H1 (cell line): ENCODE data around the gene CLIP3. TPM values are rescaled to one million over a fixed set of nuclear protein-coding genes. Genes with fewer than 3 reads are reported as not detected.

Experiments
- EGR1 ChIP-seq: IDR thresholded peaks from 2 replicates; pipeline ENCODE4 v1.6.1; 2011; ENCODE audit warnings: low read depth, low read length, borderline replicate concordance
- EZH2 ChIP-seq: fragments of 200-600 bp; sonication (generic); IDR thresholded peaks from 2 replicates; pipeline ENCODE4 v1.7.1; 2012; ENCODE audit warnings: low read depth, mild to moderate bottlenecking, moderate library complexity, low read length, inconsistent platforms; ENCODE audit not compliant: severe bottlenecking
- RAD21 ChIP-seq, 2 experiments: IDR thresholded peaks in 1 of 2; conservative IDR thresholded peaks in 1 of 2; 2 replicates each; pipeline ENCODE4 v1.6.1; 2011; ENCODE audit warnings: low read depth in 2 of 2, low read length in 2 of 2, improper control_type of control experiment in 1 of 2, inconsistent platforms in 1 of 2, mild to moderate bottlenecking in 1 of 2, moderate library complexity in 1 of 2
- polyA plus RNA-seq, 7 experiments: library from polyadenylated mRNA; depleted of rRNA in 3 of 7; stranded (reverse) in 5 of 7; unstranded in 2 of 7; fragments of >200 nt in 5 of 7; fragments of 200-250 nt in 2 of 7; gene quantifications; 1 replicate in 5 of 7; 2 replicates in 1 of 7; 4 replicates in 1 of 7; pipeline versions ENCODE4 v1.2.1 to v1.2.3, GENCODE V29; 2011 to 2013; ENCODE audit warnings: missing spikeins in 2 of 7, mixed read lengths in 2 of 7
- total RNA-seq: library from RNA; stranded (reverse); fragmentation: NEBNext Ultra II Directional; extraction: Animal tissue kit (Norgen Biotek cat#: 25700); gene quantifications from 2 replicates; pipeline ENCODE4 v1.2.1, GENCODE V29; 2021
- TF ChIP-seq, protein P1 (sequence below): fragments of 300-600 bp; sonication (generic); IDR thresholded peaks from 2 replicates; pipeline ENCODE4 v1.7.1; 2012; ENCODE audit warnings: low read length, moderate library complexity, mild to moderate bottlenecking, inconsistent platforms; ENCODE audit not compliant: insufficient replicate concordance

The CLIP3 gene
- total and polyA plus RNA-seq, 2 of the 8 experiments (the other 6 are each of a cell fraction or from before 2014, with no cell fraction given) = 5.9 to 21.7 TPM

DNA sequence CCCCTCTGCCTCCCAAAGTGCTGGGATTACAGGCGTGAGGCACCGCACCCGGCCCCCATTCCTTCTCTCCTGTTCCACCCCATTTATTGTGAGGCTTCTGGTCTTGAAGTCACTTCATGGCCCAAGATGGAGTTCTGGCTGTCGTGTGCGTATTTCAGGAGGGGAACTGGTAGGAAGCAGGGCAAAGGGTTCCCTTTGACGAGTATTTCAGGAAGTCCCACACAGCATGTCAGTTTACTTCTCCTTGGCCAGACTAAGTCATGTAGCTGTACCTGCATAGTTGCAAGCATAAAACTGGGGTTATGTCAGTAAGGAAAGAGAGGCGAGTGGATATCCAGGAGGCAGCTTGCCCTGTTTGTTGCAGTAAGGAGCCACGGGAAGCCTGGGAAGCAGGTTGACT lies 32.2 kb upstream of the CLIP3 start (continued):
- TF ChIP-seq, protein P1, sequence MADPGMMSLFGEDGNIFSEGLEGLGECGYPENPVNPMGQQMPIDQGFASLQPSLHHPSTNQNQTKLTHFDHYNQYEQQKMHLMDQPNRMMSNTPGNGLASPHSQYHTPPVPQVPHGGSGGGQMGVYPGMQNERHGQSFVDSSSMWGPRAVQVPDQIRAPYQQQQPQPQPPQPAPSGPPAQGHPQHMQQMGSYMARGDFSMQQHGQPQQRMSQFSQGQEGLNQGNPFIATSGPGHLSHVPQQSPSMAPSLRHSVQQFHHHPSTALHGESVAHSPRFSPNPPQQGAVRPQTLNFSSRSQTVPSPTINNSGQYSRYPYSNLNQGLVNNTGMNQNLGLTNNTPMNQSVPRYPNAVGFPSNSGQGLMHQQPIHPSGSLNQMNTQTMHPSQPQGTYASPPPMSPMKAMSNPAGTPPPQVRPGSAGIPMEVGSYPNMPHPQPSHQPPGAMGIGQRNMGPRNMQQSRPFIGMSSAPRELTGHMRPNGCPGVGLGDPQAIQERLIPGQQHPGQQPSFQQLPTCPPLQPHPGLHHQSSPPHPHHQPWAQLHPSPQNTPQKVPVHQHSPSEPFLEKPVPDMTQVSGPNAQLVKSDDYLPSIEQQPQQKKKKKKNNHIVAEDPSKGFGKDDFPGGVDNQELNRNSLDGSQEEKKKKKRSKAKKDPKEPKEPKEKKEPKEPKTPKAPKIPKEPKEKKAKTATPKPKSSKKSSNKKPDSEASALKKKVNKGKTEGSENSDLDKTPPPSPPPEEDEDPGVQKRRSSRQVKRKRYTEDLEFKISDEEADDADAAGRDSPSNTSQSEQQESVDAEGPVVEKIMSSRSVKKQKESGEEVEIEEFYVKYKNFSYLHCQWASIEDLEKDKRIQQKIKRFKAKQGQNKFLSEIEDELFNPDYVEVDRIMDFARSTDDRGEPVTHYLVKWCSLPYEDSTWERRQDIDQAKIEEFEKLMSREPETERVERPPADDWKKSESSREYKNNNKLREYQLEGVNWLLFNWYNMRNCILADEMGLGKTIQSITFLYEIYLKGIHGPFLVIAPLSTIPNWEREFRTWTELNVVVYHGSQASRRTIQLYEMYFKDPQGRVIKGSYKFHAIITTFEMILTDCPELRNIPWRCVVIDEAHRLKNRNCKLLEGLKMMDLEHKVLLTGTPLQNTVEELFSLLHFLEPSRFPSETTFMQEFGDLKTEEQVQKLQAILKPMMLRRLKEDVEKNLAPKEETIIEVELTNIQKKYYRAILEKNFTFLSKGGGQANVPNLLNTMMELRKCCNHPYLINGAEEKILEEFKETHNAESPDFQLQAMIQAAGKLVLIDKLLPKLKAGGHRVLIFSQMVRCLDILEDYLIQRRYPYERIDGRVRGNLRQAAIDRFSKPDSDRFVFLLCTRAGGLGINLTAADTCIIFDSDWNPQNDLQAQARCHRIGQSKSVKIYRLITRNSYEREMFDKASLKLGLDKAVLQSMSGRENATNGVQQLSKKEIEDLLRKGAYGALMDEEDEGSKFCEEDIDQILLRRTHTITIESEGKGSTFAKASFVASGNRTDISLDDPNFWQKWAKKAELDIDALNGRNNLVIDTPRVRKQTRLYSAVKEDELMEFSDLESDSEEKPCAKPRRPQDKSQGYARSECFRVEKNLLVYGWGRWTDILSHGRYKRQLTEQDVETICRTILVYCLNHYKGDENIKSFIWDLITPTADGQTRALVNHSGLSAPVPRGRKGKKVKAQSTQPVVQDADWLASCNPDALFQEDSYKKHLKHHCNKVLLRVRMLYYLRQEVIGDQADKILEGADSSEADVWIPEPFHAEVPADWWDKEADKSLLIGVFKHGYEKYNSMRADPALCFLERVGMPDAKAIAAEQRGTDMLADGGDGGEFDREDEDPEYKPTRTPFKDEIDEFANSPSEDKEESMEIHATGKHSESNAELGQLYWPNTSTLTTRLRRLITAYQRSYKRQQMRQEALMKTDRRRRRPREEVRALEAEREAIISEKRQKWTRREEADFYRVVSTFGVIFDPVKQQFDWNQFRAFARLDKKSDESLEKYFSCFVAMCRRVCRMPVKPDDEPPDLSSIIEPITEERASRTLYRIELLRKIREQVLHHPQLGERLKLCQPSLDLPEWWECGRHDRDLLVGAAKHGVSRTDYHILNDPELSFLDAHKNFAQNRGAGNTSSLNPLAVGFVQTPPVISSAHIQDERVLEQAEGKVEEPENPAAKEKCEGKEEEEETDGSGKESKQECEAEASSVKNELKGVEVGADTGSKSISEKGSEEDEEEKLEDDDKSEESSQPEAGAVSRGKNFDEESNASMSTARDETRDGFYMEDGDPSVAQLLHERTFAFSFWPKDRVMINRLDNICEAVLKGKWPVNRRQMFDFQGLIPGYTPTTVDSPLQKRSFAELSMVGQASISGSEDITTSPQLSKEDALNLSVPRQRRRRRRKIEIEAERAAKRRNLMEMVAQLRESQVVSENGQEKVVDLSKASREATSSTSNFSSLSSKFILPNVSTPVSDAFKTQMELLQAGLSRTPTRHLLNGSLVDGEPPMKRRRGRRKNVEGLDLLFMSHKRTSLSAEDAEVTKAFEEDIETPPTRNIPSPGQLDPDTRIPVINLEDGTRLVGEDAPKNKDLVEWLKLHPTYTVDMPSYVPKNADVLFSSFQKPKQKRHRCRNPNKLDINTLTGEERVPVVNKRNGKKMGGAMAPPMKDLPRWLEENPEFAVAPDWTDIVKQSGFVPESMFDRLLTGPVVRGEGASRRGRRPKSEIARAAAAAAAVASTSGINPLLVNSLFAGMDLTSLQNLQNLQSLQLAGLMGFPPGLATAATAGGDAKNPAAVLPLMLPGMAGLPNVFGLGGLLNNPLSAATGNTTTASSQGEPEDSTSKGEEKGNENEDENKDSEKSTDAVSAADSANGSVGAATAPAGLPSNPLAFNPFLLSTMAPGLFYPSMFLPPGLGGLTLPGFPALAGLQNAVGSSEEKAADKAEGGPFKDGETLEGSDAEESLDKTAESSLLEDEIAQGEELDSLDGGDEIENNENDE = no peak
- no peak for TF ChIP-seq EZH2
- TF ChIP-seq RAD21 (IDR thresholded peaks at IDR 0.05 in 1 of 2, conservative IDR thresholded peaks at IDR 0.05 in 1 of 2; ENCODE audit: low read depth in 2 of 2, low read length in 2 of 2) = no peak
- TF ChIP-seq EGR1 = no peak
